ENCODE data around the gene PRR3. TPM values are rescaled to one million over a fixed set of nuclear protein-coding genes. Genes with fewer than 3 reads are reported as not detected.
"Not testable (repeated sequence)": the region's sequence is repeated elsewhere in the genome, so short reads cannot be mapped to it uniquely, and the experiment has no call there.

PRR3 gene
- total and polyA plus RNA-seq, 2 of the 4 experiments (the other 2 are of a cell fraction) = 7.2 to 17.3 TPM

DNA sequence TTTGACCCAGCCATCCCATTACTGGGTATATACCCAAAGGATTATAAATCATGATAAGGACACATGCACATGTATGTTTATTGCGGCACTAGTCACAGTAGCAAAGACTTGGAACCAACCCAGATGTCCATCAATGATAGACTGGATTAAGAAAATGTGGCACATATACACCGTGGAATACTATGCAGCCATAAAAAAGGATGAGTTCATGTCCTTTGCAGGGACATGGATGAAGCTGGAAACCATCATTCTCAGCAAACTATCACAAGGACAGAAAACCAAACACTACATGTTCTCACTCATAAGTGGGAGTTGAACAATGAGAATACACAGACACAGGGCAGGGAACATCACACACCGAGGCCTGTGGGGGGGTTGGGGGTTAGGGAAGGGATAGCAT, 30.7 kb upstream of the PRR3 start:
- DNase-seq; H2BK120ac ChIP-seq (ENCODE audit: low read depth, low read length); H4K91ac ChIP-seq (ENCODE audit: insufficient read depth, low read depth, low read length); ATAC-seq (ENCODE audit: low read depth); H3K14ac ChIP-seq (replicated peaks; ENCODE audit: low read depth, low read length); H3K4me3 ChIP-seq (ENCODE audit: insufficient read depth, low read depth, low read length); H4K8ac ChIP-seq (ENCODE audit: low read depth in 2 of 2, low read length in 2 of 2); H3K23ac ChIP-seq (ENCODE audit: low read depth, low read length); H3K9me3 ChIP-seq (ENCODE audit: control insufficient read depth, insufficient read depth, low read length); H4K5ac ChIP-seq (ENCODE audit: low read depth, low read length); BruUV-seq (replicated peaks); H2AK9ac ChIP-seq (replicated peaks; ENCODE audit: low read depth, low read length, poor library complexity); in situ Hi-C loops (cut with MboI; ENCODE audit: low sequenced_read_pairs); H3K27ac ChIP-seq (ENCODE audit: insufficient read depth, low read length); H3K56ac ChIP-seq (ENCODE audit: extremely low read depth, insufficient read depth, low read length); H3K18ac ChIP-seq (ENCODE audit: low read depth, low read length); intact Hi-C loops (cut with micrococcal nuclease); H2BK15ac ChIP-seq (ENCODE audit: low read depth, low read length); H3K4me2 ChIP-seq (ENCODE audit: low read depth, low read length); POLR2A ChIA-PET (ENCODE audit: unreplicated experiment); H3K27me3 ChIP-seq (ENCODE audit: control insufficient read depth, insufficient read depth, low read length); H2AFZ ChIP-seq (replicated peaks; ENCODE audit: low read length, poor library complexity); H2BK5ac ChIP-seq (ENCODE audit: low read depth, low read length, poor library complexity, severe bottlenecking); H3K4ac ChIP-seq (ENCODE audit: low read depth, low read length); H4K20me1 ChIP-seq (ENCODE audit: insufficient read depth, low read length); H2AK5ac ChIP-seq (ENCODE audit: low read depth, low read length); H3K79me1 ChIP-seq (ENCODE audit: low read depth in 1 of 2, low read length in 2 of 2); H3K4me1 ChIP-seq (ENCODE audit: control insufficient read depth, insufficient read depth, low read length); dilution Hi-C loops (cut with HindIII; ENCODE audit: low sequenced_read_pairs, unreplicated experiment); H3K9me1 ChIP-seq (ENCODE audit: insufficient read depth, low read length); H3K9ac ChIP-seq (ENCODE audit: low read depth, low read length); H3K36me3 ChIP-seq (ENCODE audit: control insufficient read depth, insufficient read depth, low read length); H2BK20ac ChIP-seq (ENCODE audit: low read depth, low read length): not testable (repeated sequence)
- CTCF ChIA-PET = interaction anchor here (1.1 kb wide), 1 partner anchor 15 kb away, joined by 3 read pairs; no protein-coding TSS in a partner anchor
- no CpG with 5 or more reads among the region's 3 CpGs for WGBS, 2 experiments (ENCODE audit: extremely low coverage in 2 of 2, insufficient read length in 1 of 2)

DNA sequence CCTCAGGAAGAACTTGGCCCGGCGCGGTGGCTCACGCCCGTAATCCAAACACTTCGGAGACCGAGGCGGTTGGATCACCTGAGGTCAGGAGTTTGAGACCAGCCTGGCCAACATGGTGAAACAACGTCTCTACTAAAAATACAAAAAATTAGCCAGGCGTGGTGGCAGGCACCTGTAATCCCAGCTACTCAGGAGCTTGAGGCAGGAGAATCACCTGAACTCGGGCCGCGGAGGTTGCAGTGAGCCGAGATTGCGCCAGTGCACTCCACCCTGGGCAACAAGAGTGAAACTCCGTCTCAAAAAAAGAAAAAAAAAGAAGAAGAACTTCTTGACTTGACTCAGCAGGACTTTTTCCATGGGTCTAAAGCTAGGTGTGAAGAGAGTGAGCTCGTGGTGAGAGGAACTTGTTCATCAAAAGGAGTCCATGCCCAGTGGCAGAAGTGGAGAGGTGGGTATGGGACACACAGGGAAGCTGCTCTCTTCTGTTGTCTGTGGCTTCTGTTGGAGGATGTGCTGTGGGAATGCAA, 27.7 kb upstream of the PRR3 start:
- H2BK120ac ChIP-seq (ENCODE audit: low read depth, low read length) = peak overlapping the region; percentile 27; the same call in 1 of the 2 replicates
- H2BK20ac ChIP-seq (ENCODE audit: low read depth, low read length); ATAC-seq (ENCODE audit: low read depth); H4K8ac ChIP-seq (ENCODE audit: low read depth in 2 of 2, low read length in 2 of 2); DNase-seq; H3K4me3 ChIP-seq (ENCODE audit: insufficient read depth, low read depth, low read length); POLR2A ChIA-PET (ENCODE audit: unreplicated experiment); H3K27me3 ChIP-seq (ENCODE audit: control insufficient read depth, insufficient read depth, low read length); H3K79me1 ChIP-seq (ENCODE audit: low read depth in 1 of 2, low read length in 2 of 2); H3K14ac ChIP-seq (replicated peaks; ENCODE audit: low read depth, low read length); H4K5ac ChIP-seq (ENCODE audit: low read depth, low read length); H2AFZ ChIP-seq (replicated peaks; ENCODE audit: low read length, poor library complexity); H2BK5ac ChIP-seq (ENCODE audit: low read depth, low read length, poor library complexity, severe bottlenecking); H3K4me2 ChIP-seq (ENCODE audit: low read depth, low read length); H3K18ac ChIP-seq (ENCODE audit: low read depth, low read length); H3K36me3 ChIP-seq (ENCODE audit: control insufficient read depth, insufficient read depth, low read length); H4K20me1 ChIP-seq (ENCODE audit: insufficient read depth, low read length); BruUV-seq (replicated peaks); H3K9ac ChIP-seq (ENCODE audit: low read depth, low read length); intact Hi-C loops (cut with micrococcal nuclease); H2AK9ac ChIP-seq (replicated peaks; ENCODE audit: low read depth, low read length, poor library complexity); H3K9me1 ChIP-seq (ENCODE audit: insufficient read depth, low read length); H3K9me3 ChIP-seq (ENCODE audit: control insufficient read depth, insufficient read depth, low read length); H3K4me1 ChIP-seq (ENCODE audit: control insufficient read depth, insufficient read depth, low read length); dilution Hi-C loops (cut with HindIII; ENCODE audit: low sequenced_read_pairs, unreplicated experiment); H3K27ac ChIP-seq (ENCODE audit: insufficient read depth, low read length); H3K56ac ChIP-seq (ENCODE audit: extremely low read depth, insufficient read depth, low read length); in situ Hi-C loops (cut with MboI; ENCODE audit: low sequenced_read_pairs): not testable (repeated sequence)
- H3K4ac ChIP-seq (ENCODE audit: low read depth, low read length) = peak overlapping the region; percentile 78; the same call in 1 of the 2 replicates
- peak overlapping the region; percentile 89; the same call in 1 of the 3 replicates for H2BK15ac ChIP-seq (ENCODE audit: low read depth, low read length)
- H4K91ac ChIP-seq (ENCODE audit: insufficient read depth, low read depth, low read length) = 0 out of 2 replicates have a peak overlapping the region, but pooled peaks have one; percentile 20
- H2AK5ac ChIP-seq (ENCODE audit: low read depth, low read length) = peak overlapping the region; percentile 89
- H3K23ac ChIP-seq (ENCODE audit: low read depth, low read length) = peak overlapping the region; percentile 14; the same call in 1 of the 2 replicates
- WGBS, 2 experiments (ENCODE audit: extremely low coverage in 2 of 2, insufficient read length in 1 of 2) = 97% methylated on average over 12 of the region's 17 CpGs; no CpG with 5 or more reads in 1 of the 2 experiments
- CTCF ChIA-PET = interaction anchor here (1.4 to 1.8 kb wide), 2 partner anchors 12 to 46 kb away, joined by 5 to 6 read pairs; no protein-coding TSS in a partner anchor
